ENCODE results near the gene MTMR8.

MTMR8 gene

DNA sequence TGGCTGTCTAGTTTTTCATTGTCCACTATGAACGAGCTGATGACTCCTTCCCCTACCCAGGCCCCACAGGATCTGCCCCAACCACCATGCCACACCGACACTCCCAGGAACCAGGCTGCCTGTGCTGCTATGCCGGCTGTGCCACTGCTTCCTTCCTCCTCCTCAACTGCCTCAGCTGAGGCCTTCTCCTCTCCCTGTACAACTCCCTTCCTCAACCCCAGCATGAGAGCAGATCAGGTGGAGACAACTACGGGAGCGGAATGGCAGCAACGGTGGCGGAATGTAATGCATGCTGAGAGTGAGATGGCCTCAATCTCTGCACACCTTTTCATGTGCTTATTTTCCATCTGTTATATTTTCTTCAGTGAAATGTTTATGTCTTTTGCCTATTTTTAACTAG is 88.5 kb downstream of the MTMR8 start:
- DNase-seq (ENCODE audit: low spot score): no peak

DNA sequence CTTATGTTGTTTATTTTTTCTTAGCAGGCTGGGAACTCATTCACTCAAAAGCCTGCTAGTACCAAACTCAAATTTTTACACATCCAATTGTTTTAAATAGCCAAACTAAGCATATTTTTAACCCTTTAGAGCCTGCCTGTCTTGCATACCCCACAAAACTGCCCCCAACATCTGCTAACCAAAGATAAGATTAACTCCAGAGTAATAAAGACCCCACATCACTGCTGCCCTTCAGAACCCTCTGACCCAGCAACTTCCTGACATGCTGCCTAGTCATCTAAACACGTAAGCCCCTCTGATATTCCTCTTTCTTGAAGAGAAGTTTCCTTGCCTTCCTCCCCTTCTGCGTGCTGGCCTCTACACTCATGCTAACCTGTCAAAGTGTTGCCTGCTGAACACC is 104.1 kb downstream of the MTMR8 start:
- DNase-seq (ENCODE audit: low spot score): no peak

- no peak for DNase-seq (ENCODE audit: low spot score)
These were observed 130.0 kb downstream of the MTMR8 start for GRCh38 chrX:64265265-64265664.

DNA sequence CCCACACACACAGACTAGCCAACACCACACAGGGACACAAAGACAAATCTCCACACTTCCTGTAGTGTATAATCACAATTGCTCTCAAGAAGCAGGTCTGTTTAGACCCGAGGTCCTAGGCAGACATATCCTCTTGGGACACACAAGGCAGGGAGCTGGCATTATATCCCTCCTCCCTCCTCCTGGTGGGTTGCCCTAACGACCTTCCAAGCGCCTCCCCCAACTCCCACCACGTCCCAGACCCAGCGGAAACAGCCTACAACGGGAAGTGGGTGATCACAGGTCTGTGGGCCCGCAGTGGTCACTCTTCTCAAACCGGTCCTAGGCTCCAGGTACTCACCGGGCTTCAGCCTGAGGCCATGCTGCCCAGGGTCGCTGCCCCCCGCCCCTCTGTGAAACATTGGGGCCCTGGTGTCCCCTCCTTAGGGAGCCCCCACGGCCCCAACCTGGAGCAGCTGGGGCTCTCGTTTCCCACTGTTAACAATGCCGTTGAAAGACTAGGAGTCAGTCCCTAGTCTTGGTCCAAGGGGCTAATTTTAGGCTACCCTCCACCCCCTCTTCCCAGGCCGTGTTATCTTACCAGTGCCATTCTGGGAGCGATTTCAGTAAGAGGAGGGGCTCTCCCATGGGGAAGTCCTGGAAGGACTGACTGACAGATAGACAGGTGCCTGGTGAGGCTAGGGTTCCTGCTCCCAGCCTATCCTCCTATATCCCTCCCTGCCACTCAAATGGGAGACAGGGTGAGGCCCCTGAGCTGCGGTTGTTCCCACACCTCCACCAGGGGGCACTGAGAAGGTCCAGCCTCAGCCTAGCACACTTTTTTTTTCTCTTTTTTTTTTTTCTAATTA is 164.9 kb downstream of the MTMR8 start, which contains the start of gene ASB12:
Gene ASB12, minus strand, starts transcription at position 485 of the 848 bp plus-strand sequence. CDS start 4,957 bp downstream, outside the sequence.
- DNase-seq (ENCODE audit: low spot score): no peak

- DNase-seq (ENCODE audit: low spot score): no peak
These were observed 166.1 kb downstream of the MTMR8 start for GRCh38 chrX:64229154-64229553.
